ENCODE results near the gene TTC7B.

Gene TTC7B

GRCh38 chr14:90585106-90585505, 231.1 kb downstream of the TTC7B start:
- no peak for DNase-seq

- no peak for DNase-seq
Observed at GRCh38 chr14:90583916-90584605, 232.2 kb downstream of the TTC7B start.

DNA sequence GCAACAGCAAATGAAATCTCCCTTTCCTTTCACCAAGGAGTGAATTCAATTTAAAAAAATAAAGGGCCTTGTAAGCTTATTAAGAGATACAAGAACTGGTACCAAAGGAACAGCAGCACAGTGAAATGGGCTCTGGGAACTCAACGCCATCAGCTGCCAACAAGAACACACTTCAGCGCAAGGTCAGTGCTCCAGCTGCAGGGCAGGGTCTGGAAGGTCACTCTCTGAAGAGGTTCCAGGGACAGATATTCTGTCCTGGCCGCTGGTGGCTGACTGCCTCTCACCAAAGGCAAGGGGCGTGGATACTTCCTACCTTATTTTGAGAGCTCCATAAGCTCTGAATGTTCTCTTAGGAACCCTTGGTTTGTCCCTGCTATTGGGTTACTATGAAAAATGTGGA, 232.8 kb downstream of the TTC7B start:
- no peak for DNase-seq

GRCh38 chr14:90582166-90582565, 234.1 kb downstream of the TTC7B start:
- no peak for DNase-seq

- DNase-seq: no peak
Observed at GRCh38 chr14:90581745-90582144, 234.5 kb downstream of the TTC7B start.

DNA sequence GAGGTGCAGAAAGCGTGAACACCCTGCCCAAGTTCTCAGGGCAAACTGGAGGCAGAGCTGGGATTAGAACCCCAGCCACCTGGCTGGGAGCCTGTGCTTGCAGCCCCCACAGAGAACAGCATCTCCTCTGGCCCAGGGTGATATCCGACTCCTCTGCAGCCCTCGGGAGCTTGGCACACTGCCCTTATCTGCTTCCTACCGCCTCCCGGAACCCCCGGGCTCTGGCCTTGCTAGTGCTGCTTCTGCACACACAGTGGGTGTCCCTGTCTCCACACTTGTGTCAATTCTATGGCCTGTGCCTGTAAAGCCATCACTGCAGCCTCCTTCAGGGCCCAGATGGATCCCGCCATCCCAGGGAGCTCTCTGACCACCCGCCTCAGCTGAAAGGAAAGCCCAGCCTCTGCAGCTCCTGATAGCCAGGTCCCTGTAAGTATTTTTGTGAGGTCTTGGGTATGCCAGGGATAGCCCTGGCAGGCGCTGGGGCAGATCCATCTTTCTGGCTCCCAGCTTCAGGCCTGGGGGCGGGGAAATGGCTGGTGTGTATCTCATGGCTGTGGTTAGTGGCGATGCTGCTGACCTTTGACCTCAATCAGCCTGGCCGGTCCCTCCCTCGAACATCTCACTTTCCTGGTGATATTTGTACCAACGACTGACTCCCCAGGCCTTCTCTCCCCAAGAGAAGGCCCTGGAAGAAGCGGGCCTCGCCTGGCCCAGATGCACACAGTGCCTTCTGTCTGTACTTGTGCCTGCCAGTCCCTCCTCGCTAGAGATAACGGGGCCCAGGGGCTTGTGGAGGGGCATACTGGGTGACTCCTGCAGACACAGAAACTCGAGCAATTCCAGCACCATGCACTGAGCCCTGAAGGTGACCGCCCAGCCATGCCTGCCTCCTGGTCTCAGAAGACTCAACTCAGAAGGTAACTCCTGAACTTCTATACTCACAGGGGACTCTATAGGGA, 235.6 kb downstream of the TTC7B start:
- peak; percentile 48 for DNase-seq

GRCh38 chr14:90579816-90580215, 236.4 kb downstream of the TTC7B start:
- no peak for DNase-seq

DNA sequence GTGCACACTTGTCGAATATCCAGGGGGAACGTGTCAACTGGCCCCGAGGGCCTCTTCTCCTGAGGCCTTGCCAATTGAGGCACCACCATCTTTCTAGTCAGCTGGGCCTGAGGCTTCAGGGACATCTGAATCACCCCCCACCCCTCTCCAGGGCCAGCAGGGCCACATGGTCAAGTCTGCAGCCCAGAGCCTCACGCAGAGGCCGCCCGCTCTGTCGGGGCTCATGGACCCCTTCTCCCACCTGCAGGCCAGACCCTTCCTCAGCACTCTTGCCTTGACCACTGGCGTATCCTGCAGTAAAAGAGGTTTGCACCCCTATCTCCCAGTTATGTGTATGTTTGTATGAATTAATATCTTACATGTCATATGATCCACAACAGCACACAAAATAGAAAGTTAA, 237.1 kb downstream of the TTC7B start:
- no peak for DNase-seq

- no peak for DNase-seq
Observed at GRCh38 chr14:90578283-90578985, 237.8 kb downstream of the TTC7B start.

GRCh38 chr14:90577661-90578282, 238.5 kb downstream of the TTC7B start:
- DNase-seq: no peak

DNA sequence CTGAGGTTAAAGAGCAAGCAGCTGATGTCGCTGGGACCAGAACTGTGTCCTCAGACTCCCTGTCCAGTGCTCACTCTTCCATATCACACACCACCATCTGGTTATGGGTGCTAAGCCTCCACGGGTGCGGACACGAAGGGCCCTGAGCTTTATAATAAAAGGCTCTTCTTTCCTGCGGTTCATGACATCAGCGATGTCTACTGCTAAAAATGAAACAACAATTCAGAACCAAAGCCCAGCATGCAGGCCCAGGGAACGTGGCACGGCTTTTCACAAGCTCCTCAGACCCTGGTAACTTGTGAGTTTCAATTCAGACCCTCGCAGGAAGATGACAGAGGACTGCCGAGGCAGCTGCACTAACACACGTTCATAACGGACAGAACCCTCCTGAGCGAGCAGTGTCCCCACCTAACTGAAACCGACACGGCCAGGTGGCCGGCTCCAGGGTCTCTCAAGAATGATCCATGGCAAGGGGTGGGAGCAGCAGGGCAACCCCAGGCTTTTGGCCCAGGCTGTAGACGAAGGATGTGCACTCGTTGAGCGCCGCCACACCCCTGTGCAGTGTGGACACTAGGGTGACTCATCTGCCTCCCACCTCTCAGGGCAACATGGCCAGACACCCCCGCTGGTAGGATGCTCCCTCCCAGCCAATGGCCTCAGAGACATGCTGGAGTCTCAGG, 239.1 kb downstream of the TTC7B start:
- no peak for DNase-seq

DNA sequence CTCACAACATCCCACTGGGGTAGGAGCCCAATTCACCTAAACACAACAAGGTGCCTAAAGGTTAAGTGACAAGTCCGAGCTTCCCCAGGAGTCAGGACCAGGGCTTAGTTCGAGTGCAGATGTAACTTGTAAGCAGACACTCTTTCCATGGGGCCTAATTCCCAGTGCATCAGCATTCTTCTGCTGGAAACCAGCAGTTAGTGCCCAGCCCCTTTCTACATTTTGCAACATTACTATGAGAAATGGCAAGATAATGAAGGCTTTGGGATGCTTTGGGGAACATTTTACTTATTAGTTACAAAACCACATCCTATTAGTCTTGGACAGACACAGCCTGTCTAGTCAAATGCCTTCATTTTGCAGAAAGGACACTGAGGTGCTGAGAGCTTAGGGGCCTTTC, 239.6 kb downstream of the TTC7B start:
- DNase-seq: no peak

DNA sequence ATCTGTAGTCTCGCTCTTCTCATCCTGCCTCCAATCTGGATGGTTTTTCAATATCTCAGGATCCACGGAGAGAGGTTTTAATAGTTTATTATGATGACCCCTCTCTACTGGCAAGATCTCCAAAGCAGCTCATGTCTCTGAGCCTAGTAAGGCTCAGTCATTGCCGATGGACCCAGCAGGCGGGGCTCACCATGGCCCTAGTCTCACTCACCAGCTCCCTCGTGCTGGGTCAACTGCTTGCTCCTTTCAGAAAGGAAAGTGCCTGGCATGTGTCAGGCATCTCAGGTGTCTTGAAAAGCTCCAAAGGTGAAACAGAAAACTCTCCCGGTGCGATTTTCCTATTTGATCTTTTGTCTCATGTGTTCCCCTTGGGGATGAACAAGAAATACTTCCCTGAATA, 240.4 kb downstream of the TTC7B start:
- no peak for DNase-seq

GRCh38 chr14:90575336-90575735, 240.9 kb downstream of the TTC7B start:
- DNase-seq: no peak

DNA sequence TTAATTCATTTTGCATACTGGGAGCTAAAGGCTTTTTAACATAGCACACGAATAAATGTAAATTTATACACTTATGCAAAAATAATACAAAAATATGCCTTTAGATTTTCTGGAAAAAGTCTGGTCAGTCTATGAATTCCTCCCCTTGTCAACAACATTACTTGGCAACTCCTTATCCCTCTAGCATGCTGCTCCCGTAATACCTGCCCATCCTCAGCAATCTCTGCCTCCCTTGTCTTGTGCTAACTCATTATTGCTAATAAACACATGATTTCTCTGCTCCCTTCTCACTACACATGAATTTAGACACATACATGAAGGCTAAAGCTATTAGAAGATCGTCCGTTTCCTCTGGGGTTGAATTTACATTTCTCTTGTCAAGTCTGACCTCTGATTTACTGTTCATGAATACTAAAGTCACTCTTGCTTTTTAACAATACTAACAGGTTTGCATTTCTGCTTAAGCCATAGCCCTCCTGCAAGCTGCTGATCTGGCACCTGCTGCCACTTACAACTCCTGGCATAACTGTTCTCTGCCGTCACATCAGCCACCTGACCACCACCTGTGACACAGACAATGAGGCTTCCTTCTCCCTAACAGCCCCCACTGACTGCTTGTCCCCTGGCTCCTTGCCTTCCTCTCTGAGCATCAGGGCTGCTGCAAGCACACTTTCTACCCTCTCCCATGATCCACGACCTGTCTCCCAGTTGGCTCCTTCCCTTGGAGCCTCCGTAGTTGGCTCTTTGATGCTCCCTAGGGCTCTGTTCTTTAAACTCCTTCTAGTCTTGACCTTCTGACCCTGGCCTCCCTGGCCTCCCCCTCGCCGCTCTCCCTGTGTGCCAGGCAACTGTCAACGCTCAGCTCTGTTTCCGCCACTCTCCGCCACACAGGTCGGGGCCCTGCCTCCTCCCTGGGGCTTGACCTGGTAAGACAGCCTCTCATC, 241.8 kb downstream of the TTC7B start:
- DNase-seq: peak; percentile 48

DNA sequence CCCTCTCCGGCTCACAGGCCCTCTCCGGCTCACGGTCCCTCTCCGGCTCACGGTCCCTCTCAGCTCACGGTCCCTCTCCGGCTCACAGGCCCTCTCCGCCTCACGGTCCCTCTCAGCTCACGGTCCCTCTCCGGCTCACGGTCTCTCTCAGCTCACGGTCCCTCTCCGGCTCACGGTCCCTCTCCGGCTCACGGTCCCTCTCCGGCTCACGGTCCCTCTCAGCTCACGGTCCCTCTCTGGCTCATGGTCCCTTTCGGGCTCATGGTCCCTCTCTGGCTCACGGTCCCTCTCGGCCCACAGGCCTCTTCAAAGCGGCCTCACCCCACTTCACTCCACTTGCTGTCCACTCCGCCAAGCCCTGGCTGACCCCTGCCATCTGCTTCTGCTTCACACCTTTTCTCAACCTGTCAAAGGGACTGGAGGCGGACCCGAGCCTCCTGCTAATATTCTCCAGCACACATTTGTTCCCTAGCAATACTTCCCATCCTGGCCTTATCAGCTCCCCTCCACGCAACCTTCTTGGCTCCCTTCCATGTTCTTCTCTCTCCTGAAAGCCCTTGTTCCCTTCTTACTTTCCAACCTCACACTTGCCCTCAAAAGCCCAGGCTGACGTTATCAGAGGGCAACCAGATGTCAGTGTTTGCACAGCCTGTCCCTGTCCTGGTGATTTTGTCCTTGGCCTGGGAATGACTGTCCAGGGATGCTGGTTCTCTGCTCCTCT, 242.7 kb downstream of the TTC7B start:
- DNase-seq: no peak

DNA sequence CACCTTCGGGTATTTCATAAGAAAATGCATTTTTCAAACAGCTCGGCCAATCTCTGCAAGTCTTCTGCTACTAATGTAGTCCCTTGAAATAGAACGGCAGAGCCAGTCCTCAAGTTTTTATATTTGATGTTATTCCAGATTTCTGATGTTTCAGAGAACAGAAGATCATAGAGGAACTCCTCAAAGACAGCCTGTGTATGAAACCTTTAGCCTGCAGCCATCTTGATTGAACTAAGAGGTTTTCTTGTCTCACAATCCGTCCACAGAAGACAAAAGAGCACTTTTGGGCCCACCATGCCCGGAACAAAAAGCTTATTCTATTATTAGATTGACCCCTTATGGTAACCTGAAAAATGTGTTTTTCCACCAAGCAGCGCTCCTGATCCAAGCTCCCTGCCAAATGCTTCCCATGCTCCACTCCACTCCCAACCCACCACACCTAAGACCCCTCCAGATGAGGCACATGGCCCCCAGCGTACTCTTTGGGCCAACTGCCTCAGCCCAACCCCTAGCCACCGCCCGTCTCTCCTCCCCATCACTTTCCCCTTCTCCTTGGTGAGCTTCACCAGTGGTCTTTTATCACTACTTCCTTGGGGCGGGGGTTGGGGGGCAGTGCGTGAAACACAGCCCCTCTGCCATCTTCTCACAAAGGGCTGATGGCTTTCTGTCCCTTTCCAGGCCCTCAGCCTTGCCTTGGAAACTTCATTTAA, 243.6 kb downstream of the TTC7B start:
- DNase-seq: no peak

DNA sequence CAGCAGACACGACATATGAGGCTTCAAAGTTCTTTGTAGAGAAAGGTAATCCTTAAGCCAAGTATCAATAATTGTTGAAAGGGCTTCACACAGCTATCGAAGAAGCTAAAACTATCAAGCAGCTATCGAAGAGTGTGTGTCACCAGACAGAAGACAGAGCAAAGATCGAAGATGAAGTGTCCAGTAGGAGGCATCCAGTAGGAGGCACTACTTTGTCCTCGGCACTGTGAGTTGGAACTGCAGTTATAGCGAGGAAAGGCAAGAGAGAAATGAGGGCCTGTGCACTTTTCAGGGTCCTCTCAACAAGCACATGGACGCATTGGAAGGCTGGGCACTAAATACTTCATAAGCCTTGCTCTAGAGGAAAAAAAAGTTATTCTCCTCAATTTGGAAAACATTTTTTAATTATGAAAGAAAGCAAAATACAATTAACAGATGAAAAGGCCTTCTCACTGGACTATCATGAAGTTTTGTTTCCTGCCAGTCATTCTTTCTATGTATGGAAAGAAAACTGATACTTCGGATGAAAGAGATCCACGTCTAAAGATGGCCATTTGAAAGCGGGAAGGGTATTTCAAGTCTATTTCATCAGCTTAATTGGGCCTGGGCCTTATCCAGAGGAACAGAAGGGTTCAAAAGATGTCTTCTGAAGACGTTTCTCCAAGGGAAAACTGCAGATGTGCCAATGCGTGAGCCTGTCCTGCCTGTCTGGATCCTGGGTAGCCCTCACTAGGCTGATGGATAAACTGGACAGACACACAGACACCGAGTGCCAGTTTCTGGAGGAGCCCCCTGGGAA, 244.9 kb downstream of the TTC7B start:
- no peak for DNase-seq

- DNase-seq: no peak
Observed at GRCh38 chr14:90570461-90570860, 245.8 kb downstream of the TTC7B start.
